PC-3 (cell line): Measurements from ENCODE around the gene TARS3. TPM values are rescaled to one million over a fixed set of nuclear protein-coding genes. Genes with fewer than 3 reads are reported as not detected.

Experiments used
- ATAC-seq: fragments of 200-7000 bp; cut with Tn5 transposase; 2 replicates; pipeline ENCODE4 v1.9.1; 2020; ENCODE audit warnings: mild to moderate bottlenecking, moderate library complexity
- BruUV-seq: library from RNA; stranded (reverse); fragments of 400-500 nt; replicated peaks from 2 replicates; lab custom pipeline; 2021; lab: Mats Ljungman, UMichigan
- CTCF ChIA-PET: fragments of 300-600 bp; sonication (Branson Sonifier 250); formaldehyde crosslinking; loops from one replicate; lab custom pipeline; 2022; ENCODE audit warnings: antibody characterized with exemption; lab: Charles Lee
- POLR2A ChIA-PET: fragments of 300-600 bp; sonication (Branson Sonifier 250); formaldehyde crosslinking; loops from one replicate; lab custom pipeline; 2022; ENCODE audit warnings: antibody characterized with exemption; ENCODE audit not compliant: unreplicated experiment; lab: Charles Lee
- DNase-seq: peaks from one replicate; pipeline ENCODE4 v3.0.0-alpha.2; 2015
- H2AFZ ChIP-seq: fragments of 300-600 bp; sonication (generic); 2 replicates; pipeline ENCODE4 v1.6.0; 2016; ENCODE audit warnings: antibody characterized with exemption, low read length
- H3F3A ChIP-seq: fragments of 300-600 bp; sonication (generic); one replicate; pipeline ENCODE4 v1.6.0; 2017; ENCODE audit warnings: antibody characterized with exemption, low read length, control low read depth, mild to moderate bottlenecking; ENCODE audit not compliant: unreplicated experiment
- H3K27ac ChIP-seq: fragments of 300-600 bp; sonication (generic); 2 replicates; pipeline ENCODE4 v1.5.1; 2016; ENCODE audit warnings: mild to moderate bottlenecking, low read length
- H3K27me3 ChIP-seq: fragments of 300-600 bp; sonication (generic); 2 replicates; pipeline ENCODE4 v1.6.1; 2016; ENCODE audit warnings: low read length, mixed read lengths
- H3K36me3 ChIP-seq: fragments of 300-600 bp; sonication (generic); 2 replicates; pipeline ENCODE4 v1.6.1; 2016; ENCODE audit warnings: low read depth, mixed run types, low read length, mixed read lengths
- H3K4me1 ChIP-seq: fragments of 300-600 bp; sonication (generic); 2 replicates; pipeline ENCODE4 v1.5.1; 2016; ENCODE audit warnings: low read length; ENCODE audit not compliant: insufficient read depth
- H3K4me2 ChIP-seq: fragments of 300-600 bp; sonication (generic); 2 replicates; pipeline ENCODE4 v1.6.0; 2016; ENCODE audit warnings: low read length
- H3K4me3 ChIP-seq: fragments of 300-600 bp; sonication (generic); 2 replicates; pipeline ENCODE4 v1.5.1; 2016; ENCODE audit warnings: mild to moderate bottlenecking, low read length, mixed read lengths
- H3K79me2 ChIP-seq: fragments of 300-600 bp; sonication (generic); 2 replicates; pipeline ENCODE4 v1.6.1; 2017; ENCODE audit warnings: low read length, mixed read lengths
- H3K9ac ChIP-seq: fragments of 300-600 bp; sonication (generic); 2 replicates; pipeline ENCODE4 v1.6.0; 2016; ENCODE audit warnings: mild to moderate bottlenecking, low read length
- H3K9me2 ChIP-seq: fragments of 300-600 bp; sonication (generic); replicated peaks from 2 replicates; pipeline ENCODE4 v1.6.1; 2016; ENCODE audit warnings: mixed run types, low read length, mixed read lengths
- H3K9me3 ChIP-seq: fragments of 300-600 bp; sonication (generic); 2 replicates; pipeline ENCODE4 v1.6.1; 2016; ENCODE audit warnings: low read length, mixed read lengths
- H4K20me1 ChIP-seq: fragments of 300-600 bp; sonication (generic); 2 replicates; pipeline ENCODE4 v1.6.1; 2016; ENCODE audit warnings: low read length, mixed read lengths
- EZH2 ChIP-seq: fragments of 300-600 bp; sonication (generic); IDR thresholded peaks from one replicate; pipeline ENCODE4 v1.6.1; 2017; ENCODE audit warnings: antibody characterized with exemption, mild to moderate bottlenecking, low read length; ENCODE audit not compliant: unreplicated experiment
- EZH2phosphoT487 ChIP-seq: fragments of 300-600 bp; sonication (generic); IDR thresholded peaks from 2 replicates; pipeline ENCODE4 v1.6.1; 2018; ENCODE audit warnings: mild to moderate bottlenecking, antibody characterized with exemption, low read length, borderline replicate concordance
- intact Hi-C: fragments of 100-400 bp; cut with micrococcal nuclease; formaldehyde crosslinking; loops from 2 replicates; pipeline ENCODE4 v1.9.0; 2023
- total RNA-seq: library from RNA; depleted of rRNA; stranded (reverse); fragments of >200 nt; gene quantifications from 2 replicates; pipeline ENCODE4 v1.2.3, GENCODE V29; 2014
- TF ChIP-seq, protein P1 (sequence below): fragments of 300-600 bp; sonication (generic); conservative IDR thresholded peaks from 2 replicates; pipeline ENCODE4 v1.5.1; 2017; ENCODE audit warnings: antibody characterized with exemption, low read depth, mild to moderate bottlenecking, low read length

The TARS3 gene
- total RNA-seq, 1 experiment from 2014 or later: 5.4 TPM

- Histone ChIP-seq H3K27ac (peak within 1 kb of the TSS; percentile 77), H3K36me3 (0 out of 2 replicates have a peak, but pooled peaks cover 2% of the 10 kb centered on the region), H3K4me1 (peaks cover 24% of the 10 kb centered on the region), H3K4me3 (peak within 1 kb of the TSS; percentile 97), H2AFZ (peak within 1 kb of the TSS; percentile 97), H3F3A (no peaks in the 10 kb centered on the region), H3K9me3 (no peaks in the 10 kb centered on the region), H3K4me2 (peak within 1 kb of the TSS; percentile 98), H3K79me2 (peaks cover 40% of the 10 kb centered on the region), H3K9me2 (no peaks in the 10 kb centered on the region), H3K27me3 (no peaks in the 10 kb centered on the region), H4K20me1 (peaks cover 10% of the 10 kb centered on the region), H3K9ac (peak within 1 kb of the TSS; percentile 87)
- ATAC-seq: peak; percentile 88
- CTCF ChIA-PET: interaction anchor here (0.6 kb wide), 1 partner anchor 147 kb away, joined by 3 read pairs; no protein-coding TSS in a partner anchor
- no TSS peak for BruUV-seq
- peak; percentile 90 for DNase-seq
- TF ChIP-seq EZH2phosphoT487 (peak; percentile 72; the same call in 1 of the 2 replicates), EZH2 (no peak)
- TF ChIP-seq, protein P1, sequence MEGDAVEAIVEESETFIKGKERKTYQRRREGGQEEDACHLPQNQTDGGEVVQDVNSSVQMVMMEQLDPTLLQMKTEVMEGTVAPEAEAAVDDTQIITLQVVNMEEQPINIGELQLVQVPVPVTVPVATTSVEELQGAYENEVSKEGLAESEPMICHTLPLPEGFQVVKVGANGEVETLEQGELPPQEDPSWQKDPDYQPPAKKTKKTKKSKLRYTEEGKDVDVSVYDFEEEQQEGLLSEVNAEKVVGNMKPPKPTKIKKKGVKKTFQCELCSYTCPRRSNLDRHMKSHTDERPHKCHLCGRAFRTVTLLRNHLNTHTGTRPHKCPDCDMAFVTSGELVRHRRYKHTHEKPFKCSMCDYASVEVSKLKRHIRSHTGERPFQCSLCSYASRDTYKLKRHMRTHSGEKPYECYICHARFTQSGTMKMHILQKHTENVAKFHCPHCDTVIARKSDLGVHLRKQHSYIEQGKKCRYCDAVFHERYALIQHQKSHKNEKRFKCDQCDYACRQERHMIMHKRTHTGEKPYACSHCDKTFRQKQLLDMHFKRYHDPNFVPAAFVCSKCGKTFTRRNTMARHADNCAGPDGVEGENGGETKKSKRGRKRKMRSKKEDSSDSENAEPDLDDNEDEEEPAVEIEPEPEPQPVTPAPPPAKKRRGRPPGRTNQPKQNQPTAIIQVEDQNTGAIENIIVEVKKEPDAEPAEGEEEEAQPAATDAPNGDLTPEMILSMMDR: peak; percentile 65
- POLR2A ChIA-PET: no interaction called here
- intact Hi-C loops: no loop called here
These were observed 72.0 kb downstream of the TARS3 start, which contains the start of gene TM2D3 for GRCh38 chr15:101652098-101652785. TM2D3 (minus strand) TSS chr15:101652381; CDS start chr15:101652361, 20 bp downstream.

- peak overlapping the region; percentile 87 for H3K9ac ChIP-seq
- H3K36me3 ChIP-seq: peaks cover 6% of the 10 kb centered on the region; the same call in 1 of the 2 replicates
- no peaks in the 10 kb centered on the region for H3K9me2 ChIP-seq
- H3K4me1 ChIP-seq: peaks cover 24% of the 10 kb centered on the region
- intact Hi-C loops: no loop called here
- H3K9me3 ChIP-seq: no peaks in the 10 kb centered on the region
- POLR2A ChIA-PET: no interaction called here
- DNase-seq (peak; percentile 31), ATAC-seq (peak; percentile 55)
- peak overlapping the region; percentile 97 for H3K4me3 ChIP-seq
- H3K4me2 ChIP-seq: peak overlapping the region; percentile 98
- peak overlapping the region; percentile 97 for H2AFZ ChIP-seq
- peaks cover 40% of the 10 kb centered on the region for H3K79me2 ChIP-seq
- H3K27me3 ChIP-seq: no peaks in the 10 kb centered on the region
- peak overlapping the region; percentile 77 for H3K27ac ChIP-seq
- CTCF ChIA-PET: interaction anchor here (0.6 kb wide), 1 partner anchor 146 kb away, joined by 3 read pairs; no protein-coding TSS in a partner anchor
- H4K20me1 ChIP-seq: peaks cover 10% of the 10 kb centered on the region
- BruUV-seq: no TSS peak
- H3F3A ChIP-seq: no peaks in the 10 kb centered on the region
- TF ChIP-seq, protein P1: no peak
- TF ChIP-seq EZH2phosphoT487 (no peak), EZH2 (no peak)
These were observed 72.6 kb downstream of the TARS3 start for GRCh38 chr15:101651554-101652097.

DNA sequence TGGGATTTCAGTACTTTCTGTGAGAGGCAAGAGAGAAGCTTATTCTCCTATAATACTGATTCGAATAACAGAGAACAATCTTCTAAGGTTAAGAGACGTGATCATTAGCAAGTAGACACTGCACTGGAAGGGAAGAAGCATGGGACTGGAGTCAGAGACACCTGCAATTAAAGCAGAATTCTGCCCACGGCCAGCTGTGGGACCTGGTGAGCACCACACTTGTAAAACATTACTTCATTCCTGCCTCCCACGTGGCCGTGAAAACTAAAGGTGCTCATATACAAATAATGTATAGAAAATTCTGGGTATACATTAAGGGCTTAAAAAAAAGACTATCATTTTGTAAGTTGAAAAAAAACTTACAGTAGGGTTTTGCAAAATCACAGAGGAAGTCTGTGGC is 74.1 kb downstream of the TARS3 start:
- peaks cover 40% of the 10 kb centered on the region for H3K79me2 ChIP-seq
- peak overlapping the region; percentile 98 for H3K4me2 ChIP-seq
- H3K4me1 ChIP-seq: peaks cover 24% of the 10 kb centered on the region
- no peaks in the 10 kb centered on the region for H3K9me3 ChIP-seq
- CTCF ChIA-PET: no interaction called here
- peak overlapping the region; percentile 97 for H3K4me3 ChIP-seq
- H2AFZ ChIP-seq: no peak overlapping the region
- no peak overlapping the region for H3K9ac ChIP-seq
- no peaks in the 10 kb centered on the region for H3K27me3 ChIP-seq
- intact Hi-C loops: no loop called here
- no peak overlapping the region for H3K27ac ChIP-seq
- H3K36me3 ChIP-seq: peaks cover 16% of the 10 kb centered on the region; the same call in 1 of the 2 replicates
- TF ChIP-seq, protein P1: no peak
- TF ChIP-seq EZH2 (no peak), EZH2phosphoT487 (no peak)
- DNase-seq: no peak
- H4K20me1 ChIP-seq: peaks cover 10% of the 10 kb centered on the region
- BruUV-seq: no TSS peak
- H3K9me2 ChIP-seq: no peaks in the 10 kb centered on the region
- ATAC-seq: no peak
- POLR2A ChIA-PET: no interaction called here
- no peaks in the 10 kb centered on the region for H3F3A ChIP-seq
